ENCODE results near the gene GAD1. TPM values are rescaled to one million over a fixed set of nuclear protein-coding genes. Genes with fewer than 3 reads are reported as not detected.

GAD1 gene
- under 0.01 and 0.09 TPM in 2 replicates for total RNA-seq

GRCh38 chr2:170816504-170817092 lies at the start of gene GAD1:
TSS of gene GAD1 (plus strand) at chr2:170816887. CDS start at chr2:170818592, 1,705 bp downstream.

DNA sequence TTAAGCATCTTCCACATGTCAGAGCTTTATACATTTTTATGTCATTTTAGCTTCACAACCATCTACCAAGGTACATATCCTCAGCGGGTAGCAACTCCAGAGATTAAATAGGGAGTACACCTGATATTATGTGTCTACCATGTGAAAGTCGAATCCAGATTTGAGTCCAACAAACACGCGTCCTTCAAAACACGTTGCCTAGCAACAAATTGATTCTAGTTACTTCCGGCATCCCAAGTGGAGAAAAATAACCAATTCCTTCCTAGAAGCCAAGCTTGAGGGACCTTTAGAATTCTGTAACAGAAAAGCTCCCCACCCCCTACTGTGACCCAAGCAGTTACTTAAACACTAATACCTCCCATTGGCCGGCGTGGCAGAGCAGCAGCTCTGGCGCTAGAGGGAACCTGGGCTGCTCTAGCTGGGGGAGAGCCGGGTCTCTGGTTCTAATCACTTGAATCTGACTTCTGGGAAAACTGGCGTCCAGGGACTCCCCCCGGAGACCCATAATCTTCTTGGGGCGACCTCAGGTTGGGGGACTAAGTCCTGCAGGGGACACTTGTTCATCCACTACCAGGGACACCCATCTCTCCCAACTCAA lies 46.6 kb upstream of the GAD1 start, which contains the start of gene ERICH2:
Gene ERICH2, plus strand, starts transcription at position 371 of the 598 bp plus-strand sequence. CDS start 304 bp downstream, outside the sequence.

Other genes starting within 250 kb of the GAD1 start
- gene SP5, start 101.5 kb upstream of the GAD1 start, total RNA-seq = not detected in 2 replicates
- 1.2 TPM in 1 of 2 replicates, not detected in the other for gene ERICH2, start 46.5 kb upstream of the GAD1 start, total RNA-seq
- gene GORASP2, start 112.4 kb downstream of the GAD1 start, total RNA-seq = 19.3 and 24.1 TPM in 2 replicates